Tibial artery (tissue), 4 donors: ENCODE data around the gene FHL5.
A peak's percentile ranks its signal among the peaks of the same experiment; 100 is the strongest.

ENCODE experiments used
- DNase-seq, 2 donors: peaks; one replicate each; pipeline ENCODE4 v3.0.0-alpha.2; 2019
- H3K27ac ChIP-seq, 2 donors: fragments of 200-600 bp; sonication (generic) in 1 of 2; 1 replicate in 1 of 2; 2 replicates in 1 of 2; pipeline ENCODE4 v1.5.1; 2018 to 2019; ENCODE audit warnings: mild to moderate bottlenecking in 1 of 2
- H3K27me3 ChIP-seq, 2 donors: fragments of 200-600 bp; sonication (generic) in 1 of 2; one replicate each; pipeline versions ENCODE4 v1.5.1 to v1.6.0; 2016 to 2019
- H3K36me3 ChIP-seq, 3 donors: fragments of 200-600 bp; sonication (generic) in 2 of 3; one replicate each; pipeline ENCODE4 v1.5.1; 2016 to 2019; ENCODE audit warnings: mild to moderate bottlenecking in 2 of 3
- H3K4me1 ChIP-seq, 4 donors: fragments of 200-600 bp; sonication (generic) in 2 of 4; 1 replicate in 3 of 4; 2 replicates in 1 of 4; pipeline ENCODE4 v1.5.1; 2016 to 2019
- H3K4me3 ChIP-seq, 2 donors: fragments of 200-600 bp; sonication (generic) in 1 of 2; 1 replicate in 1 of 2; 2 replicates in 1 of 2; pipeline ENCODE4 v1.5.1; 2018 to 2019; ENCODE audit warnings: mild to moderate bottlenecking in 2 of 2
- H3K9me3 ChIP-seq, 3 donors: fragments of 200-600 bp; sonication (generic) in 1 of 3; one replicate each; pipeline ENCODE4 v1.5.1; 2016 to 2019
- intact Hi-C: fragments of 100-400 bp; cut with DNase I; formaldehyde crosslinking; loops from one replicate; pipeline ENCODE4 v1.15.0; 2023; ENCODE audit warnings: low total_unique reads
- TF ChIP-seq, protein P1 (sequence below), 2 experiments: fragments of 200-600 bp in 1 of 2; fragments of 450-650 bp in 1 of 2; IDR thresholded peaks; one replicate each; pipeline ENCODE4 v1.5.1; 2017 to 2019; ENCODE audit warnings: antibody characterized with exemption in 2 of 2, mild to moderate bottlenecking in 1 of 2, moderate library complexity in 1 of 2

The FHL5 gene

DNA sequence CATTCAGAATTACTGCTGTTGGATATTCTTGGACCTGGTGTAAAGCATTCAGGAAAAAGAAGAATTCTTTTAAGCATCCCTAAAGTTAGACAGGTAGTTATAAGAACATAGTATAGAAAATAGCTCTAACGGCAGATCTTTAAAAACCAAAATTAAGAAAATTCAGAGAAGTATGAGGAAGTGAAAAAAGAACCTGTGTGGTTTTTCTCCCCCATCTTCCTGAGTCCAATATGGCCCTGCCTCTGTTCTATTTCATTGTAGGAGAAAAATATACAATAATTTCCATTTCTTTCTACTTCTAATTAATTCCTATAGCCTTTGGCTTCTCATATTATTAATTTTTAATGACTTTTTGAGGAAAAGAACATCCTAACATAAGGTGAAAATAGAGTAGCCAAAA is 47.1 kb downstream of the FHL5 start:
- TF ChIP-seq, protein P1, sequence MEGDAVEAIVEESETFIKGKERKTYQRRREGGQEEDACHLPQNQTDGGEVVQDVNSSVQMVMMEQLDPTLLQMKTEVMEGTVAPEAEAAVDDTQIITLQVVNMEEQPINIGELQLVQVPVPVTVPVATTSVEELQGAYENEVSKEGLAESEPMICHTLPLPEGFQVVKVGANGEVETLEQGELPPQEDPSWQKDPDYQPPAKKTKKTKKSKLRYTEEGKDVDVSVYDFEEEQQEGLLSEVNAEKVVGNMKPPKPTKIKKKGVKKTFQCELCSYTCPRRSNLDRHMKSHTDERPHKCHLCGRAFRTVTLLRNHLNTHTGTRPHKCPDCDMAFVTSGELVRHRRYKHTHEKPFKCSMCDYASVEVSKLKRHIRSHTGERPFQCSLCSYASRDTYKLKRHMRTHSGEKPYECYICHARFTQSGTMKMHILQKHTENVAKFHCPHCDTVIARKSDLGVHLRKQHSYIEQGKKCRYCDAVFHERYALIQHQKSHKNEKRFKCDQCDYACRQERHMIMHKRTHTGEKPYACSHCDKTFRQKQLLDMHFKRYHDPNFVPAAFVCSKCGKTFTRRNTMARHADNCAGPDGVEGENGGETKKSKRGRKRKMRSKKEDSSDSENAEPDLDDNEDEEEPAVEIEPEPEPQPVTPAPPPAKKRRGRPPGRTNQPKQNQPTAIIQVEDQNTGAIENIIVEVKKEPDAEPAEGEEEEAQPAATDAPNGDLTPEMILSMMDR (IDR thresholded peaks at IDR 0.05) = no peak
- intact Hi-C loops = no loop called here

DNA sequence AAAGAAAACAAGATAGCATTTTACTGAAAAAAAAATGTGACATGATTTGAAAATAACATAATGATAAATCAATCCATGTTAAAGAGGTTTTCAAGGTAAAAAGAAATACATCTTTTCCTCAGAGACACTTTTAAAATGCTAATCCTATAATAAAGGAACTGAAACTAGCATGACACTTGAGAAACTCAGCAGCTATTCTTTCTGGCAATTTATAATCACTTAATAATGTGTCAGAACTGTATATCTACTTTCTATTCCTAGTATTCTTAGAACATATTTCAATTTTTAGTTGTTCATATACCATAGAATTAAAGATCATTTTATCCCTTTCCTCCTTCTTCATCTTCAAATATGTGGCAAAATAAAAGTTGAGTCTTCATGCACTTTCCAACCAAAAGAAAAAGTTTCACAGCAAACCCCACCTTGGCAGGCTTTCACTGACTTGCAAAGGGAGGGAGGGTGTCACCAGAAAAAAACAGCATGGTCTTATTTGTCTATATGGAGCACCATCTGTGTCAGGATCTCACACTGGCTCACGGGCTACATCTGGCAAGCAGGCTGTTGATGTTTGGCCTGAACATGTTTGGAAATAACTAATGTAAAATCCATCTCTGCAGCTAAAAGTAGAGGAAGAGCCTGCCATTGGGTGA is 48.5 kb downstream of the FHL5 start:
- peak overlapping the region; percentile 13 to 83 for H3K27ac ChIP-seq
- DNase-seq = no peak
- no peak overlapping the region for H3K4me3 ChIP-seq
- TF ChIP-seq, protein P1 (IDR thresholded peaks at IDR 0.05) = no peak
- no peaks in the 10 kb centered on the region for H3K27me3 ChIP-seq
- H3K4me1 ChIP-seq = peaks cover 0 to 84% (median 27%) of the 10 kb centered on the region in 4 donors
- intact Hi-C loops = no loop called here
- H3K9me3 ChIP-seq = no peaks in the 10 kb centered on the region
- H3K36me3 ChIP-seq = peaks cover 22 to 90% (median 53%) of the 10 kb centered on the region in 3 donors

More for the DNA sequence above, 47.1 kb downstream of the FHL5 start:
- Histone ChIP-seq H3K27me3 (no peaks in the 10 kb centered on the region), H3K27ac (peak overlapping the region; percentile 83), H3K9me3 (no peaks in the 10 kb centered on the region), H3K4me1 (peaks cover 0 to 92% (median 25%) of the 10 kb centered on the region in 4 donors), H3K36me3 (peaks cover 20 to 90% (median 60%) of the 10 kb centered on the region in 3 donors), H3K4me3 (no peak overlapping the region)
- no peak for DNase-seq

DNA sequence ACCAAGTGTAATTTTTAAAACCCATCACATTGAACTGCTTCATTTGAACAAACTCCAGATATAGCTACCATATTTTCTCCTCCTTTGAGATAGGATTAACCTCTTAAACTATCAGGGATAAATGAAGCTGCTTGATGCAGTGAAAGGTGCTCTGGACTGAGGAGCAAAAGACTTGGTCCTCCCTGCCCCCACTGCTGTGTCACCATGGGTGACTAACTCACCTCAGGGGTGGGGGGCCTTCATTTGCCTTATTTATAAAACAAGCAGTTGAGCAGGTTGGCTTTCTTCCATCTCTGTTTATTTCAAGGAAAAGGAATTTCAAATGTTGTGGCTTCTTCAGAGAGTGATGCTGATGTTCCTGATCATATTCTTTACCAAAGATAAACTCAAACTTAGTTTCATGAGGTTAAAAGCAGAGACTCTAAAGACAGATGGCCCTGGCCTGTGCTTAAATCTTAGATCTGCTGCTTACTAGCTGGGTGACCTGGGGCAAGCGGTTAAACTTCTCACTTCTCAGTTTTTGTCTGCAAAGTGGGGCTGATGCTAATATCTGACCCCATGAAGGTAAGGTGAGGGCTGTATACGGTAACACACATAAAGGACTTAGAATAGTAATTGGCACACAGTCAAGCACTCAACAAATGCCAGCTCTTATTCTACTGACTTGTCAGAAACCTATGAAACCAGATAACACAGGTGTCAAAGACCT is 50.5 kb downstream of the FHL5 start:
- Histone ChIP-seq H3K4me3 (no peak overlapping the region), H3K36me3 (peaks cover 25 to 97% (median 58%) of the 10 kb centered on the region in 3 donors), H3K4me1 (peaks cover 0 to 77% (median 19%) of the 10 kb centered on the region in 4 donors), H3K27me3 (no peaks in the 10 kb centered on the region), H3K9me3 (no peaks in the 10 kb centered on the region), H3K27ac (peak overlapping the region; percentile 13 to 83)
- DNase-seq = no peak
- TF ChIP-seq, protein P1 (IDR thresholded peaks at IDR 0.05) = no peak
- intact Hi-C loops = loop anchor here (2.0 kb wide), 1 partner anchor 75 kb away; no protein-coding TSS in a partner anchor

DNA sequence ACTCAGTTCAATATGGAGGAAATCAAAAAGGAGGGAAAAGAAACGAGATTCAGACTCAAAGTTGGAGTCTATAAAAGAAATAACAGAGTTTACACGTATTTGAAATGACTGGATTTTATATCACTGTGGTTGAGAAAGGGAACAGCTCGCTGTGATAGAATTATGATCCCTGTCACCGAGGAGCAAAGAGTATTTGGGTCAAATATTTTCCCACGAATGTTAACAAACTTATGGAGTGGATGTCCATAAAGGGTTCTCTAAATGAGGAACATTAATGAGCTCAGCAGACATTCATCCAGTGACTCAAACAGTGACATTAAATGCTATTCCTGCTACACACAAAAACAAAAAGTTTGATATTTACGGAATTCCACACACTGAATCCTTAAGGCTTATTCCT is 57.9 kb downstream of the FHL5 start:
- no peak for DNase-seq

DNA sequence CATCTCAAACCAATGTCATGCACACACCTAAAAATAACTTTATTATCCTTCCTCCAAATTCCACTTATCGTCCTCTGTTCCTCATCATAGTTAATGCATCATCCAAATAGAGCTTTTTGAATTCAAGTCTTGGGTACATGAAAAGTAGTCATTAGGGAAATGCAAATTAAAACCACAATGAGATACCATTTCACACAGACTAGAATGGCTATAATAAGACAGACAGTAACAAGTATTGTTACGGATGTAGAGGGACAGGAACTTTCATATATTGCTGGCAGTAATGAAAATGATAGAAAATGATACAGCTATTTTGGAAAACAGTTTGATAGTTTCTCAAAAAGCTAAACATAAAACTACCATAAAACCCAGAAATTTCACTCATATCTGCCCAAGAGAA is 59.1 kb downstream of the FHL5 start:
- peaks cover 0 to 17% (median 10%) of the 10 kb centered on the region in 3 donors for H3K36me3 ChIP-seq
- peaks cover 0 to 96% (median 7%) of the 10 kb centered on the region in 4 donors for H3K4me1 ChIP-seq
- H3K9me3 ChIP-seq = no peaks in the 10 kb centered on the region
- no peaks in the 10 kb centered on the region for H3K27me3 ChIP-seq
- peak overlapping the region; percentile 65 to 67 for H3K27ac ChIP-seq
- DNase-seq = no peak
- TF ChIP-seq, protein P1 (IDR thresholded peaks at IDR 0.05) = no peak
- intact Hi-C loops = loop anchor here (10.0 kb wide), 1 partner anchor 433 kb away; no protein-coding TSS in a partner anchor
- H3K4me3 ChIP-seq = no peak overlapping the region

More for the DNA sequence above, 57.9 kb downstream of the FHL5 start:
- H3K9me3 ChIP-seq = no peaks in the 10 kb centered on the region
- peaks cover 4 to 29% (median 18%) of the 10 kb centered on the region in 3 donors for H3K36me3 ChIP-seq
- H3K27ac ChIP-seq = peak overlapping the region; percentile 65 to 67
- intact Hi-C loops = loop anchor here (10.0 kb wide), 1 partner anchor 434 kb away; no protein-coding TSS in a partner anchor
- no peaks in the 10 kb centered on the region for H3K27me3 ChIP-seq
- no peak overlapping the region for H3K4me3 ChIP-seq
- H3K4me1 ChIP-seq = peaks cover 0 to 85% (median 6%) of the 10 kb centered on the region in 4 donors
- TF ChIP-seq, protein P1 (IDR thresholded peaks at IDR 0.05) = no peak
